Loucy (cell line): ENCODE data around the gene SAMHD1.

Experiments used
- CTCF ChIP-seq: fragments of 200-600 bp; sonication (generic); conservative IDR thresholded peaks from 2 replicates; pipeline ENCODE4 v1.5.1; 2014; ENCODE audit warnings: mild to moderate bottlenecking, antibody characterized with exemption, low read length
- EZH2phosphoT487 ChIP-seq: fragments of 200-600 bp; IDR thresholded peaks from 2 replicates; pipeline ENCODE4 v1.6.1; 2018; ENCODE audit warnings: antibody characterized with exemption, mild to moderate bottlenecking, moderate library complexity, borderline replicate concordance

GRCh38 chr20:36891211-36891610 is 60.3 kb downstream of the SAMHD1 start:
- no peak for TF ChIP-seq CTCF
- no peak for TF ChIP-seq EZH2phosphoT487
